Astrocyte (in vitro differentiated cells and primary cell): Measurements from ENCODE around the gene RANBP17.
"Not testable (repeated sequence)": the region's sequence is repeated elsewhere in the genome, so short reads cannot be mapped to it uniquely, and the experiment has no call there.

ENCODE experiments used
- CTCF ChIP-seq: IDR thresholded peaks from 2 replicates; pipeline ENCODE4 v1.5.1; 2011; ENCODE audit warnings: low read depth, mild to moderate bottlenecking, inconsistent platforms, low read length, moderate library complexity; ENCODE audit not compliant: insufficient read depth
- EZH2 ChIP-seq: IDR thresholded peaks from 2 replicates; pipeline ENCODE4 v1.6.1; 2012; ENCODE audit warnings: mild to moderate bottlenecking, low read length, inconsistent platforms; ENCODE audit not compliant: insufficient read depth

- not testable (repeated sequence) for TF ChIP-seq EZH2, CTCF
Measured at GRCh38 chr5:171041893-171042292, 180.1 kb downstream of the RANBP17 start.
